Mesenchymal stem cell (in vitro differentiated cells and primary cell): ENCODE data around the gene PSME1.
"Not testable (repeated sequence)": the region's sequence is repeated elsewhere in the genome, so short reads cannot be mapped to it uniquely, and the experiment has no call there.

Experiments used
- DNase-seq: peaks from one replicate; pipeline ENCODE4 v3.0.0-alpha.2; 2013
- H2AFZ ChIP-seq: one replicate; pipeline ENCODE4 v1.6.1; 2013; ENCODE audit warnings: low read depth, mild to moderate bottlenecking, control low read depth, inconsistent platforms, low read length, moderate library complexity
- H2AK5ac ChIP-seq: 2 replicates; pipeline ENCODE4 v1.6.1; 2013; ENCODE audit warnings: low read length, moderate library complexity, mild to moderate bottlenecking, inconsistent platforms; ENCODE audit not compliant: severe bottlenecking
- H2BK120ac ChIP-seq: one replicate; pipeline ENCODE4 v1.6.1; 2013; ENCODE audit warnings: low read depth, mild to moderate bottlenecking, inconsistent platforms, low read length, moderate library complexity
- H2BK12ac ChIP-seq, 2 experiments: one replicate each; pipeline ENCODE4 v1.6.1; 2013; ENCODE audit warnings: inconsistent platforms in 2 of 2, low read length in 2 of 2, mild to moderate bottlenecking in 2 of 2, moderate library complexity in 2 of 2, control low read depth in 1 of 2
- H2BK15ac ChIP-seq: one replicate; pipeline ENCODE4 v1.6.1; 2013; ENCODE audit warnings: mild to moderate bottlenecking, low read depth, inconsistent platforms; ENCODE audit not compliant: poor library complexity, severe bottlenecking
- H2BK5ac ChIP-seq: 2 replicates; pipeline ENCODE4 v1.6.1; 2013; ENCODE audit warnings: low read depth, mild to moderate bottlenecking, low read length, control low read depth, inconsistent platforms; ENCODE audit not compliant: poor library complexity, severe bottlenecking
- H3K14ac ChIP-seq, 2 experiments: one replicate each; pipeline ENCODE4 v1.6.1; 2013; ENCODE audit warnings: inconsistent platforms in 2 of 2, low read length in 2 of 2, control low read depth in 1 of 2, mild to moderate bottlenecking in 1 of 2, moderate library complexity in 1 of 2
- H3K18ac ChIP-seq, 2 experiments: one replicate each; pipeline ENCODE4 v1.6.1; 2013; ENCODE audit warnings: inconsistent platforms in 2 of 2, low read length in 2 of 2, control low read depth in 1 of 2, low read depth in 1 of 2, mild to moderate bottlenecking in 1 of 2
- H3K23ac ChIP-seq, 2 experiments: one replicate each; pipeline ENCODE4 v1.6.1; 2013; ENCODE audit warnings: inconsistent platforms in 2 of 2, low read length in 2 of 2, mild to moderate bottlenecking in 2 of 2, moderate library complexity in 2 of 2, control low read depth in 1 of 2
- H3K27ac ChIP-seq: 2 replicates; pipeline ENCODE4 v1.5.1; 2013; ENCODE audit warnings: mild to moderate bottlenecking, moderate library complexity, low read length, control low read depth, inconsistent platforms; ENCODE audit not compliant: poor library complexity, severe bottlenecking
- H3K27me3 ChIP-seq, 2 experiments: 2 replicates each; pipeline versions ENCODE4 v1.6.1 to v1.7.0; 2013; ENCODE audit warnings: low read length in 2 of 2, mild to moderate bottlenecking in 2 of 2, moderate library complexity in 2 of 2, control low read depth in 1 of 2, inconsistent platforms in 1 of 2; ENCODE audit not compliant: control insufficient read depth in 1 of 2, insufficient read depth in 1 of 2
- H3K36me3 ChIP-seq, 2 experiments: 2 replicates each; pipeline versions ENCODE4 v1.6.1 to v1.7.0; 2013; ENCODE audit warnings: low read length in 2 of 2, control low read depth in 1 of 2, inconsistent platforms in 1 of 2, low read depth in 1 of 2, mild to moderate bottlenecking in 1 of 2; ENCODE audit not compliant: insufficient read depth in 2 of 2, control insufficient read depth in 1 of 2
- H3K4ac ChIP-seq, 2 experiments: one replicate each; pipeline ENCODE4 v1.6.1; 2013; ENCODE audit warnings: inconsistent platforms in 2 of 2, low read length in 2 of 2, mild to moderate bottlenecking in 2 of 2, moderate library complexity in 2 of 2, control low read depth in 1 of 2, low read depth in 1 of 2
- H3K4me1 ChIP-seq: 2 replicates; pipeline ENCODE4 v1.6.1; 2013; ENCODE audit warnings: low read depth, low read length, control low read depth; ENCODE audit not compliant: control insufficient read depth, insufficient read depth
- H3K4me2 ChIP-seq: 2 replicates; pipeline ENCODE4 v1.6.1; 2013; ENCODE audit warnings: low read length, mild to moderate bottlenecking, inconsistent platforms; ENCODE audit not compliant: poor library complexity, severe bottlenecking
- H3K4me3 ChIP-seq, 2 experiments: 2 replicates each; pipeline versions ENCODE4 v1.5.1 to v1.7.0; 2013; ENCODE audit warnings: low read length in 2 of 2, mild to moderate bottlenecking in 2 of 2, control low read depth in 1 of 2, low read depth in 1 of 2; ENCODE audit not compliant: insufficient read depth in 1 of 2
- H3K79me1 ChIP-seq: replicated peaks from 2 replicates; pipeline ENCODE4 v1.6.1; 2013; ENCODE audit warnings: mild to moderate bottlenecking, control low read depth, low read length, inconsistent platforms; ENCODE audit not compliant: poor library complexity, severe bottlenecking
- H3K9ac ChIP-seq: 2 replicates; pipeline ENCODE4 v1.7.0; 2013; ENCODE audit warnings: mild to moderate bottlenecking, low read length, moderate library complexity
- H3K9me3 ChIP-seq: 2 replicates; pipeline ENCODE4 v1.7.0; 2013; ENCODE audit warnings: mild to moderate bottlenecking, low read length; ENCODE audit not compliant: control insufficient read depth
- H4K8ac ChIP-seq: one replicate; pipeline ENCODE4 v1.6.1; 2013; ENCODE audit warnings: inconsistent platforms, mild to moderate bottlenecking, low read length, moderate library complexity
- H4K91ac ChIP-seq: one replicate; pipeline ENCODE4 v1.6.1; 2013; ENCODE audit warnings: mild to moderate bottlenecking, low read length, inconsistent platforms
- WGBS: methylation state at CpG from one replicate; pipeline ENCODE4 v1.1.7; 2013; ENCODE audit warnings: mixed read lengths; 5-methylcytosine and 5-hydroxymethylcytosine counted together

The PSME1 gene

GRCh38 chr14:24105609-24106239, 30.3 kb upstream of the PSME1 start:
- not testable (repeated sequence) for H3K4me1 ChIP-seq, H2AK5ac ChIP-seq, H3K79me1 ChIP-seq, H3K9ac ChIP-seq, H3K18ac ChIP-seq, H4K91ac ChIP-seq, H3K4me3 ChIP-seq, H2BK120ac ChIP-seq, H2BK5ac ChIP-seq, H2BK12ac ChIP-seq, H3K4ac ChIP-seq, H3K23ac ChIP-seq, H3K9me3 ChIP-seq, DNase-seq, H4K8ac ChIP-seq, H2BK15ac ChIP-seq, H3K27me3 ChIP-seq, H2AFZ ChIP-seq, H3K4me2 ChIP-seq, H3K14ac ChIP-seq, H3K27ac ChIP-seq
- peaks cover 10 to 12% of the 10 kb centered on the region in 2 experiments for H3K36me3 ChIP-seq
- WGBS, result 87% methylated on average over 8 of the region's 8 CpGs

GRCh38 chr14:24106672-24107271, 29.2 kb upstream of the PSME1 start:
- H2BK5ac ChIP-seq, result no peak overlapping the region
- no peaks in the 10 kb centered on the region for H3K4me1 ChIP-seq
- no peak overlapping the region for H2AFZ ChIP-seq
- no peak overlapping the region for H2BK120ac ChIP-seq
- H3K4me3 ChIP-seq, result no peak overlapping the region
- no peaks in the 10 kb centered on the region for H3K9me3 ChIP-seq
- H3K27ac ChIP-seq, result no peak overlapping the region
- H4K8ac ChIP-seq, result no peak overlapping the region
- H2AK5ac ChIP-seq, result no peak overlapping the region
- H3K4me2 ChIP-seq, result no peak overlapping the region
- H4K91ac ChIP-seq, result no peak overlapping the region
- no peak overlapping the region for H3K23ac ChIP-seq
- no peak overlapping the region for H3K4ac ChIP-seq
- peaks cover 1% of the 10 kb centered on the region for H3K79me1 ChIP-seq
- H3K18ac ChIP-seq, result no peak overlapping the region
- H2BK12ac ChIP-seq, result no peak overlapping the region
- H3K9ac ChIP-seq, result no peak overlapping the region
- H3K27me3 ChIP-seq, result no peaks in the 10 kb centered on the region
- peaks cover 10 to 12% of the 10 kb centered on the region in 2 experiments for H3K36me3 ChIP-seq
- 90% methylated on average over 2 of the region's 4 CpGs for WGBS
- no peak overlapping the region for H2BK15ac ChIP-seq
- H3K14ac ChIP-seq, result no peak overlapping the region
- no peak for DNase-seq

GRCh38 chr14:24108336-24108874, 27.6 kb upstream of the PSME1 start:
- Histone ChIP-seq H3K4me1 (no peaks in the 10 kb centered on the region), H2BK12ac (no peak overlapping the region), H3K4me2 (no peak overlapping the region), H3K4me3 (no peak overlapping the region), H4K8ac (no peak overlapping the region), H3K18ac (no peak overlapping the region), H2BK120ac (no peak overlapping the region), H4K91ac (no peak overlapping the region), H3K36me3 (peaks cover 4 to 5% of the 10 kb centered on the region in 2 experiments), H2AFZ (no peak overlapping the region), H3K9me3 (no peaks in the 10 kb centered on the region), H3K27me3 (no peaks in the 10 kb centered on the region), H3K14ac (no peak overlapping the region), H3K9ac (peak overlapping the region; percentile 25), H3K23ac (no peak overlapping the region), H3K79me1 (peaks cover 1% of the 10 kb centered on the region), H3K27ac (no peak overlapping the region), H2BK15ac (no peak overlapping the region), H2AK5ac (no peak overlapping the region), H3K4ac (no peak overlapping the region), H2BK5ac (no peak overlapping the region)
- WGBS, result 63% methylated on average over 4 of the region's 5 CpGs
- no peak for DNase-seq

GRCh38 chr14:24110060-24110459, 25.9 kb upstream of the PSME1 start:
- no peak overlapping the region for H2BK120ac ChIP-seq
- no peaks in the 10 kb centered on the region for H3K9me3 ChIP-seq
- WGBS, result 90% methylated on average over 7 of the region's 9 CpGs
- H3K4ac ChIP-seq, result no peak overlapping the region
- H2AK5ac ChIP-seq, result no peak overlapping the region
- H3K79me1 ChIP-seq, result peaks cover 1% of the 10 kb centered on the region
- H3K18ac ChIP-seq, result no peak overlapping the region
- no peaks in the 10 kb centered on the region for H3K27me3 ChIP-seq
- DNase-seq, result no peak
- H2AFZ ChIP-seq, result no peak overlapping the region
- H3K9ac ChIP-seq, result no peak overlapping the region
- H3K27ac ChIP-seq, result no peak overlapping the region
- no peak overlapping the region for H3K23ac ChIP-seq
- H2BK15ac ChIP-seq, result no peak overlapping the region
- no peak overlapping the region for H3K4me3 ChIP-seq
- no peak overlapping the region for H4K8ac ChIP-seq
- no peaks in the 10 kb centered on the region for H3K36me3 ChIP-seq
- H3K14ac ChIP-seq, result no peak overlapping the region
- no peak overlapping the region for H4K91ac ChIP-seq
- no peak overlapping the region for H2BK12ac ChIP-seq
- H2BK5ac ChIP-seq, result no peak overlapping the region
- no peaks in the 10 kb centered on the region for H3K4me1 ChIP-seq
- no peak overlapping the region for H3K4me2 ChIP-seq
